Esophagus muscularis mucosa (tissue), 4 donors: Measurements from ENCODE around the gene FURIN. TPM values are rescaled to one million over a fixed set of nuclear protein-coding genes. Genes with fewer than 3 reads are reported as not detected.

Source experiments
- DNase-seq: peaks from one replicate; pipeline ENCODE4 v3.0.0-alpha.2; 2017; ENCODE audit errors: extremely low spot score
- H3K27ac ChIP-seq, 4 donors: fragments of 200-600 bp; sonication (generic); replicated peaks in 1 of 4; 1 replicate in 3 of 4; 2 replicates in 1 of 4; pipeline ENCODE4 v1.5.1; 2016 to 2019; ENCODE audit warnings: mild to moderate bottlenecking in 1 of 4
- H3K27me3 ChIP-seq, 4 donors: fragments of 200-600 bp; sonication (generic); one replicate each; pipeline versions ENCODE4 v1.5.1 to v1.6.0; 2016 to 2019
- H3K36me3 ChIP-seq, 4 donors: fragments of 200-600 bp; sonication (generic); one replicate each; pipeline ENCODE4 v1.5.1; 2016 to 2019
- H3K4me1 ChIP-seq, 4 donors: fragments of 200-600 bp; sonication (generic); one replicate each; pipeline ENCODE4 v1.5.1; 2016 to 2019
- H3K4me3 ChIP-seq, 4 donors: fragments of 200-600 bp; sonication (generic); 1 replicate in 2 of 4; 2 replicates in 2 of 4; pipeline ENCODE4 v1.5.1; 2016 to 2019; ENCODE audit warnings: mild to moderate bottlenecking in 4 of 4, moderate library complexity in 1 of 4
- H3K9me3 ChIP-seq, 4 donors: fragments of 200-600 bp; sonication (generic); 1 replicate in 3 of 4; 2 replicates in 1 of 4; pipeline ENCODE4 v1.5.1; 2016 to 2019
- CTCF ChIP-seq, 3 experiments: fragments of 200-600 bp in 2 of 3; fragments of 450-650 bp in 1 of 3; sonication (generic) in 2 of 3; IDR thresholded peaks; one replicate each; pipeline ENCODE4 v1.5.1; 2017 to 2019; ENCODE audit warnings: antibody characterized with exemption in 3 of 3, mild to moderate bottlenecking in 2 of 3, moderate library complexity in 1 of 3
- EP300 ChIP-seq: sonication (generic); formaldehyde crosslinking; IDR thresholded peaks from one replicate; pipeline ENCODE4 v1.6.1; 2017; ENCODE audit warnings: antibody characterized with exemption
- POLR2A ChIP-seq: fragments of 450-650 bp; IDR thresholded peaks from one replicate; pipeline ENCODE4 v1.6.1; 2017; ENCODE audit warnings: antibody characterized with exemption, moderate library complexity, mild to moderate bottlenecking, low read depth
- POLR2AphosphoS5 ChIP-seq, 2 donors: sonication (generic); formaldehyde crosslinking; IDR thresholded peaks; one replicate each; pipeline ENCODE4 v1.6.1; 2017; ENCODE audit warnings: antibody characterized with exemption in 2 of 2
- WGBS: methylation state at CpG from one replicate; pipeline ENCODE4 v1.1.5; 2018; 5-methylcytosine and 5-hydroxymethylcytosine counted together
- intact Hi-C: fragments of 100-400 bp; cut with DNase I; formaldehyde crosslinking; loops from one replicate; pipeline ENCODE4 v1.15.1; 2023
- total RNA-seq, 4 donors: library from RNA; depleted of rRNA; stranded (reverse); fragments of >200 nt; gene quantifications; one replicate each; pipeline versions ENCODE4 v1.1.0 to v1.2.1, GENCODE V29; 2016

The FURIN gene
- total RNA-seq, 4 donors from 2014 or later, result 39.0 to 84.0 (median 80.3) TPM

DNA sequence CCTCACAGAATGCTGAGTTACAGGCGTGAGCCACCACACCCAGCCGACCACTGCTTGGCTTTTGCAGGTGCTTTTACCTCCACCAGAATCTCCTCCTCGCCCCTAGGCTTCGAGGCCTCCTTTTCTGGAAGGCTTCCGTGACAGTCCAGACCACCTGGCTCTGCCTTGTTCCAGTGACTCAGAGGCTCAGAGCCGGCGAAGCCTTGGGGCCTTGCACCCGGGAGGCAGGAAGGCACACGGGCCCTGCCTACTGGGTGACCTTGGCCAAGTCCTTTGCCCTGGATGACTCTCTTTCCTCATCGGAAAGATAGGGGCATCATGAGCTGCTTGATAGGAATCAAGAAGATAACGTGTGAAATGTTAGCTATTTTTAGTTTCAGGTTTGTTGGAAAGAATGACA, 31.3 kb upstream of the FURIN start:
- Histone ChIP-seq H3K27ac (no peak overlapping the region), H3K4me3 (no peak overlapping the region), H3K36me3 (no peaks in the 10 kb centered on the region), H3K9me3 (no peaks in the 10 kb centered on the region), H3K27me3 (no peaks in the 10 kb centered on the region), H3K4me1 (peaks cover 0 to 4% (median 0%) of the 10 kb centered on the region in 4 donors)
- TF ChIP-seq POLR2AphosphoS5 (IDR thresholded peaks at IDR 0.05) (no peak), EP300 (no peak), POLR2A (no peak), CTCF (IDR thresholded peaks at IDR 0.05) (no peak)
- intact Hi-C loops, result no loop called here
- WGBS, result 84% methylated on average over 11 of the region's 11 CpGs
- DNase-seq, result no peak

- no peak overlapping the region for H3K27ac ChIP-seq
- no peaks in the 10 kb centered on the region for H3K9me3 ChIP-seq
- H3K4me3 ChIP-seq, result no peak overlapping the region
- no peaks in the 10 kb centered on the region for H3K27me3 ChIP-seq
- intact Hi-C loops, result no loop called here
- peaks cover 0 to 4% (median 0%) of the 10 kb centered on the region in 4 donors for H3K4me1 ChIP-seq
- no peak for DNase-seq
- 80% methylated on average over 1 of the region's 15 CpGs for WGBS
- no peak for TF ChIP-seq EP300
- no peak for TF ChIP-seq POLR2AphosphoS5 (IDR thresholded peaks at IDR 0.05)
- no peak for TF ChIP-seq CTCF (IDR thresholded peaks at IDR 0.05)
- TF ChIP-seq POLR2A, result no peak
- H3K36me3 ChIP-seq, result no peaks in the 10 kb centered on the region
Observed at GRCh38 chr15:90838139-90838538, 30.2 kb upstream of the FURIN start.

- Histone ChIP-seq H3K4me1 (peaks cover 0 to 4% (median 0%) of the 10 kb centered on the region in 4 donors), H3K4me3 (no peak overlapping the region), H3K27me3 (no peaks in the 10 kb centered on the region), H3K9me3 (no peaks in the 10 kb centered on the region), H3K27ac (no peak overlapping the region), H3K36me3 (no peaks in the 10 kb centered on the region)
- TF ChIP-seq EP300, result no peak
- no peak for TF ChIP-seq POLR2A
- TF ChIP-seq CTCF (IDR thresholded peaks at IDR 0.05), result no peak
- TF ChIP-seq POLR2AphosphoS5 (IDR thresholded peaks at IDR 0.05), result no peak
- intact Hi-C loops, result no loop called here
- DNase-seq, result no peak
- 89% methylated on average over 14 of the region's 15 CpGs for WGBS
Observed at GRCh38 chr15:90838544-90838943, 29.8 kb upstream of the FURIN start.

GRCh38 chr15:90839187-90840071, 29.0 kb upstream of the FURIN start:
- Histone ChIP-seq H3K27ac (peak overlapping the region in 1 of 4 donors; percentile 28), H3K36me3 (no peaks in the 10 kb centered on the region), H3K27me3 (no peaks in the 10 kb centered on the region), H3K4me1 (peaks cover 0 to 4% (median 0%) of the 10 kb centered on the region in 4 donors), H3K9me3 (no peaks in the 10 kb centered on the region), H3K4me3 (peak overlapping the region in 1 of 4 donors; percentile 14)
- intact Hi-C loops, result no loop called here
- DNase-seq, result no peak
- 58% methylated on average over 19 of the region's 19 CpGs for WGBS
- TF ChIP-seq POLR2A (no peak), POLR2AphosphoS5 (IDR thresholded peaks at IDR 0.05) (no peak), EP300 (no peak), CTCF (IDR thresholded peaks at IDR 0.05) (no peak)
